NCI-H774 (cell line): ENCODE measurements around the gene APP.
"Not testable (repeated sequence)": the region's sequence is repeated elsewhere in the genome, so short reads cannot be mapped to it uniquely, and the experiment has no call there.

ENCODE experiments used
- DNase-seq: peaks from one replicate; lab custom pipeline; 2025; lab: John Stamatoyannopoulos, UW

The APP gene

DNA sequence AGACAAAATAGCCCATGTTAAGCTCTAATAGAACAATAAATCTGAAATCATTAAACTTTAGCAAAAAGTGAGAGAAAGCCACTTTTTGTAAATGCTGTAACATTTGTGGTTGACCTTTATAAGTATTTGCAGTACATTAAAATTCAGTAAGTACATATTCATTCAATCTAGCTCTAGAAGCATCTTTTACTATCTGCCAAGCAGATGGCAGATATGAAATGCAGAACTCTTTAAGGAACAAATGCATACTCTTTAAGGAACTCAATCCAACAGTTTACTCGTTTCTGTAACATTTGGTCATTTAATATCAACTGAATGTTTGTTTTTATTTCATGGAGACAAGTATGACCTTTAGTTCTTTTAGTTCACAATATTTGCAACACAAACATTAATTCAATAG lies 150.1 kb downstream of the APP start:
- DNase-seq = no peak

DNA sequence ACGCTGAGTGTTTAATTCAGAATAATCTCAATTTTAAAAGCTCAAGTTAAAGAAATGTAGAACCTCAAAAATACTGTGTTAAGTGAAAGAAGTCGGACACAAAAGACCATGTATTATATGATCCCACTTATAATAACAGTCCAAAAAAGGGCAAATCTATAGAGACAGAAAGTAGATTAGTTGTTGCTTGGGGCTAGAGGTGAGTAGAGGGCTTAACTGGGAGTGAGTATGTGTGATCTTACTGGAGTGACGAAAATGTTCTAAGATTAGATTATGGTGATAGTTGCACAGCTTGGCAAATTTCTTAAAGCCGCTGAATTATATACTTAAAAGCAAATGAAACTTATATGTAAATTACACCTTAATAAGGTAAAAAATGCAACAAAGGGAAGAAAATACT lies 150.5 kb downstream of the APP start:
- no peak for DNase-seq

DNA sequence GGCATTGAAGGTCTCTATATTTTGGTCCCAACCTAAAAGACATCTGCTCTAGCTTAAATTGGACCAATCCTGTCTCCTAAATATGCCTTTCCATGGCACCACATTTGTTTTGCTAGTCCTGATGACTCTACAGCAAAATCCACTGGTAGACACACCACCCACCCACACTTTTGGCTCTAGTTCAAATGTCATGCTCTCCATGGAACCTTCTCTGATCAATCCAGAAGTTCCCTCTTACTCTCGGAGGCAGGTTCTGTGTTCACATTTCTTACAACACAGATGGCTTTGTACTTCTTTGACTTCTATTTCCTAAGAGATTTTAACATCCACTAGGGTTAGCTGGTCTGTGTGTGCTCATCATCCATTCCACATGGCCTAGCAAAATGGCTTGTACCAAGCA lies 151.3 kb downstream of the APP start:
- DNase-seq = no peak

DNA sequence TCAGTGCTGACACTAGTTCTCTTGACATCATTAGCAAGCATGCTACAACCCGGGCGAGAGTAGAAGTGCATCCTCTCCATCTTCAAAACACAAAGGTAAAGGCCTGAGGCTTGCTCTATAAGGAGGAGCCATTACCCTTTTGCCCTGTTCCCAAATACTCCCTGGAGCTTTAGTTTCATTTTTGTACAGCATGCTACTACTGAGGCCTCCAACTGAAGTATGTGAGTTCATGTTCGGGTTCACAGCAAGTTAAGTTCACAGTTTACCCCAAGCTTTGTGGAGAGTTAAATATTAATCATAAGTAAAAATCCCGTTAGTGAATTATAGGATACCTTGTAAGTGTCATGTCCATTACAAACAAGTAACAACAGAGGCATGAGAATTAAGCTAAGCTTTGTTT lies 156.6 kb downstream of the APP start:
- no peak for DNase-seq

DNA sequence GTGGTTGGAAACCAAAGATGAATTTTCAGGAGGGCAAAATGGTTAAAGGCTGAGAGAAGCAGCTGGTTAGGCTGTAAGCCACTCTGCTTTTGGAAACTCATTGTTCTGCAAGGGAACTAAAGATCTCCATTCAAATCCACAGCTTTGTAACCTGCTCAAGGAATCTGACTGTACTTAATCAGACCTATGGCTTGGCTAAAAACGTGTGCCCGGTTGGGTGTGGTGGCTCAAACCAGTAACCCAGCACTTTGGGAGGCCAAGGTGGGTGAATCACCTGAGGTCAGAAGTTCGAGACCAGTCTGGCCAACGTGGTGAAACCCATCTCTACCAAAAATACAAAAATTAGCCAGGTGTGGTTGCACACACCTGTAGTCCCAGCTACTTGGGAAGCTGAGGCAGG lies 158.1 kb downstream of the APP start:
- not testable (repeated sequence) for DNase-seq

DNA sequence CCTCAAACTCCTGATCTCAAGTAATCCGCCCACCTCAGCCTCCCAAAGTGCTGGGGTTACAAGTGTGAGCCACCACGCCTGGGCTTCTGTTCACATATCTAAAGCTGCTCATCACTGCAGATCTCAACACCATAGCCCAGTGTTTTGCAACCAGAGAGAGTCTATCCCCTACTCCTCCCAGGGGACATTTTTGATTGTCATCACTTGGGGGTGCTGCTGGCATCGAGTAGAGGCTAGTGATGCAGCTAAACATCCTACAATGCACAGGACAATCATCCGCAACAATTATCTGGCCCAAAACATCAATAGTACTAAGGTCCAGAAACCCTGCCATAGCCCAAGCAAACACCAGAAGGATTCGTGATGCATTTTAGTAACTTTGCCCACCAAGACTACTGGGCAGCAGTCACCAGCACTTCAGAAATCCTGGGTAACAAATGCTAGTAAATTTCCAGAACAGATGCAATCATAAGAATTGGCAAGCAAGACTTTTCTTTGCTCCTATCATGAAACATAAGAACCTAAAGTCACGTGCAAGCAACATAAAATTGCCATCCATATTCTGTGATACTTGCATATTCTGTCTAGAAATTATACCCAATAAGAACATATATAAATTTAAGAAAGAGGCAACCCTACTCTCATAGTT lies 159.2 kb downstream of the APP start:
- no peak for DNase-seq

DNA sequence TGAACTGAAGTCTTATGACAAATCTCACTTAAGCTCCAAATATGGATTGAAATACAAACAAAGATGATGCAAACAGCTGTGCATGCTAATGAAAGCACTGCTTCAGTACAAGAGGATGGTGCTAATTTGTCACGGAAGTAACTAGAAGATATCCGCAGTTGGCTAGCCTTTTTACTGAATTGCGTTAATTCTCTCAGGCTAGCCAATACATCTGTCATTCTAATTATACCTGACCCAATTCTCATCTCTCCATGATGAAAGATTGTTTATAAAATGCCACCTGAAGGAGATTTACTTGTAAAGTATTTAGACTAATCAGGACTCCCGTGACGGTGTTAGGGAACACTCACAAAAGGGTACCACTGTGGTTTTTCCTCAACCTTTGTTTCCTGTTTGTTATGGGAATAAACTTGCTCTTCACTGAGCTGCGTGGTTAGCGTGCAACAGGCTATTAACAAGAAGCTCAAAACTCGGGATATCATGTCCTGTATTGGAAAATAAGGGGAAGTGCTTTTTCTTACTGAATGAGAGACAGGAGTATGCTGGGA lies 162.5 kb downstream of the APP start:
- peak; percentile 51 for DNase-seq

DNA sequence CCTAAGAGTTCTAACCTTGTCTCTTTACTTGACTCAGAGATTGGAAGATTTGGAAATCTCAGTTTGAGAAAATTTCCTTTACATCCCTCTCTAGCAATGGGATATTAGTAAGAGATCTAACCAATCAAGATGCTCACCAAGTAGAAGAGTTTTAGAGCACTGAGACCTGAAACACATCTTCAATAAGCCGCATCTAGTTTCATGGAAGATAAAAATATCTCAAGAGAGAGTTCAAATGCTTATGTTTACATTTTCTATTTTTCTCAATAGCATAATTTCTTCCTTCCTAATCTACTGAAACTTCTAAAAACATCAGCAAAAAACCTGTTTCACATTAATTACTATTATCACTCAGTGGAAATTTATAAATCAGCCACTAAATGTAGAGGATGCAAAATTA lies 165.1 kb downstream of the APP start:
- DNase-seq = no peak

DNA sequence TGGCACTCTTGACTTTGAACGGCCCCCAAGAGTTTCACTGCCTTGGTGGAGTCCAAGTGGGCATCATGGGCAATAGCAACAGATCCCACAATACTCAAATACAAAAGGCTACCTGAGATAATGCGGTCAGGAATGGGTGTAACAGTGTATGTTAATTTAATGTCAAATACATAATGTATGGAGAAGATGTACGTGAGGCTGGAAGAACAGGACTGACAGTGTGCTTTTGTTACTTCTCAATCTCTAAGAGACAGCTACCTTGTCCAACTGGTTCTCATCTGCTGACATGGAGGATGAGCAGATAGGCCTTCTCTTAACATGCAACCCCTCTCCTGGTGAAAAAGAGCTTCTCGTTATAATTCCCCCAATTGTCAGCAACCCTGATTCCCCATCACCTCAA lies 167.2 kb downstream of the APP start:
- no peak for DNase-seq

DNA sequence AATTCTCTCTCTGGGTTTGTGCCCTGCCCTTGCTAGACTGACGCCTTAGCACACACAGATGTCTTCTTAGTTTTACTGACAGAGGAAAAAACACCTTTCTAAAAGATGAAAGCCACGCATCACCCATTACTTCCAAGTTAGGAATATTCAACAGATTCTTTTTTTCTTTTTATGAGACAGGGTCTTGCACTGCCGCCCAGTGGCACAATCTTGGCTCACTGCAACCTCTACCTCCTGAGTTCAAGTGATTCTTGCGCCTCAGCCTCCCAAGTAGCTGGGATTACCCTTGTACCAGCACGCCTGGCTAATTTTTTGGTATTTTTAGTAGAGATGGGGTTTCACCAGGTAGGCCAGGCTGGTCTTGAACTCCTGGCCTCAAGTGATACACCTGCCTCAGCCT lies 169.2 kb downstream of the APP start:
- no peak for DNase-seq

DNA sequence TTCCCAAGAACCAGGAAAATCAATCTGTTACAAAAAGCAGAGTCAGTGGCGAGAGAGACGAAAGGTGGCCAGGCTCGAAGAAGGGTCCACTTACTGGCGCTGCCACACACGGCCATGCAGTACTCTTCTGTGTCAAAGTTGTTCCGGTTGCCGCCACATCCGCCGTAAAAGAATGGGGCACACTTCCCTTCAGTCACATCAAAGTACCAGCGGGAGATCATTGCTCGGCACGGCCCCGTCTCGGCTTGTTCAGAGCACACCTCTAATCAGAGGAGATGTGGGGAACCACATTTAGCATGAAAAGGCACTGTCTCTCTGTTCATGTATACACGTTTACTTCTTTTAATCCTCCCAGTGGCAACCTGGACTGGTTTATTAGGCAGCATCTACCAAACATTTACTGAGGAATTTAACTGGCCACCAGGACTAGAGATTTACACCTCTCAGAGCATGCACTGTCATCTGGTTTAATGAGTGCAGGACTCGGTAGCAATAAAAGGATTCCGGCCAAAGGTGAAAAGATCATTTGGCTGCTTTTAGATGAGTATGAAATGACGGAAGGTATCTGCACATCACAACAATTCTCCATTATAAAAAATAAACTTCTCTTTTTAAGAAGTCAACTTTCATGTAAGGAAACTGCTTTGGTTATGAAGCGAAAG lies 170.5 kb downstream of the APP start:
- no peak for DNase-seq

DNA sequence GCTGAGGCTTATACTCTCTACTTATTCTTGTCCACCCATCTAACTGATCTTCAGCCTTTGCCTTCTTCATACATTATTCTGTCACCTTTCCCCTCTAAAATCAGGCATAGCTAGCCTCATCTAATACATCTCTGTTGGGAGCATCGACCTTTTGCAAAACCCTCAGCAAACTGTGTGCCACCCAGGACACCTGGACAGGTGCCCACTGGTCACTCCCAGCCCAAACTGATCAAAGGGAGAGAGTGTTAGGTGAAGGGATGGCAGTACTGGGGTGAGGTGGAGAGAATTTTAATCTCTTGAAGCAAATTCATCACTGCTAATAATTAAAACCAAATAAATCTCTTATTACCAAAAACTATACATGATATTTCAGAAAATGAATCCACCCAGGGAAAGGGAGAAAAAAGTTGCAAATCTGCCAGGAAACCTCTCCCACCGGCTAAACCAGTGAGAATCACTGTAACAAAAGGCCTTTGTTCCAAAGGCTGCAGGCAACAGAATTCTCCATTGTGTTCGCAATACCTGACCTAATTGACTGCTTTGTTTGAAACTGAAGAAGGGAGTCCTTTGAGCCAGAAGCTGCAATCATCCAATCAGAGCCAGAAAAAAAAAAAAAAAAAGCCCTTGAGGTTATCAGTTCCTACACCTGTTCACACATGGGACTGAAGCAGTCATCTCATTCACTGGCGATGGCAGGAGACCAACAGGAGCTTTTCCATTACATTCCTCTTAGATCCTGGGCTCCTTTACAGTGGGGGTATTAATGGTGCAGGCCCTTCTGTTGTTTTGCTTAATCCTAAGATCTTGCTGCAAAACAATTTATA lies 172.6 kb downstream of the APP start:
- peak; percentile 92 for DNase-seq

DNA sequence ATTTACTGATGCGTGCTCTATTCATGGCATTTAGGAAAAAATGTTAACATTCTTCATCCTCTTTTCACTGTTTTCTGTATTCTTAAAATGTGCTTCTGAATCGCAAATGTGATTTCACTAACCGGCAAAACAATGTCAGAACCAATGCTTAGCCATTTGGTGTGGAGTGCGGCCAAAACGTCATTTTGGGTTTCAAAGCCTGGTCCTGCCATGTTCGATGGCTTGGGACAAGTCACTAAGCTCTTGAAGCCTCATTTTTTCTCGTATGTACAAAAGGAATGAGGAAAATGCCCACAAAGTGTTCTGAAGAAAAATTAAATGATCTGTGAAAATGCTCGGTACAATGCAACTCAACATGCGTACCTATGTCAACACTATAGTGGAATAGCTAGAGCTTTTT lies 175.3 kb downstream of the APP start:
- DNase-seq = no peak

DNA sequence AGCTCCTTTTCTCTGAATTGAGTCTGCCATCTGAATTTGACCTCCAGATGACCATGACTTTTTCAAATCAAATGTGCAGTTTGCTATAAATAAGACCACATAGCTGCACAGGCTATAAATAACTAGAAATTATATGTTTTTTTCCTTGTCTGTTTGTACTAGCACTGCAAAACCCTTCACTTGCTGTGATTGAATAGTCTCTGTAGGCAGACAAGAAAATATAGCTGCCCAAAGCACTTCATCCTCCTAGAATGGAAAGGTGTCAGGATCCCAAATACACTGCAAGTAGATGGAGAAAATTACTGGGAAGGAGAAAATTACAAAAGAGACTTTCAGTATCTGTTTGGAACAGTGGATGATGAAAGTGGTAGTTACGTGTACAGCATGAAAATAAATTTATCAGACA lies 175.8 kb downstream of the APP start:
- DNase-seq = no peak

DNA sequence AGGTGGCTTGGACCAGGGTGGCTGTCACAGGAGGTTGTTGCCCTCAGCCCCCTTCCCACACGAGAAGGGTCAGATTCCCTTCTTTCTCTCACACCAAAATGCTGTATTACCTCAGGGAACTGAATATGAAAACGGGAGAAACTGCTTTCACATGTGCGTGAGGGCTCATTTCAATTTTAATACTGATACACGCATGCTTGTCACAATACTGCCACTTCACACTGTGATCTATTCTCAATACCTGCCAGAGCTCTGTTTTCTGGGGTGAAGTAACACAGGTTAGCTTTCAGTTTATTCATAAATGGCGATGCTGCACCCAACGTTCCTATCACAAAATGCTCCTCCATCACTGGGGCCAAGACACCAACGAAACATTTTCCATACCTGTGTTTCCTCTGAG lies 181.8 kb downstream of the APP start:
- no peak for DNase-seq

DNA sequence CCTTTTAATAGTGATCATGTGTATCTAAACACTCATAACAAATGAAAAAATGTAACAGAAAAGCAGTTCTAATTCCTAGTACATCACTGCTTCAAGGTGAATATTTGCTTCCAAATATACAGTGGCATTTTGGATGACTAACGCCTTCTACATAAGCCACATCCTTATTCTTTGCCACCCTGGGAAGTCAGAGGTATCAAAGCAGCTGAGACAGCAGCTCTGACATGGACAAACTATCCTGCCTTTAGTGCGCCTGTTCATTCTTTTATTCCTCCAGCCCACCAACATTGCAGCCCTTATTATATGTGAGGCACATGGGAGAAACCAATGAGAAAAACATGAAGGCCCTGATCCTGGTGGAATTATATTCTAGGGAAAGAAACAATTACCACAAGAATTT lies 183.0 kb downstream of the APP start:
- DNase-seq = no peak

DNA sequence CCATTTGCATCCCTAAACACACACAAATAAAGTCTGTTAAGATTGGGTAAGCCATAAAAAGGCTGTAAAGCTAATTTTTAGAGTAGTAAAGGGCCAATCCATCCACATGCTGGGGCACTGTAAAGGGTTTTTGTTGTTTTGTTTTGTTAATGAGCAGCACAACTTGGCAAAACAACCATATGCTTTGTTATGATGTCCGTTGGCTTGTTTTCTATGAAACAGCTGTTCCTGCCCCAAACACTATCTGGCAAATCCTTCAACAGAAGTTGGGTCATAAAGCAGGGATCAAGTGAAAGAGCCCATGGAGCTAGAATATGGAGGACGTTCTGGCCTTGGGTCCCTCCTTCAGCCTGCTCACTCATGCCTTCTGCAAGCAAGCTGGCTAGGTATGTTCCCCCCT lies 183.6 kb downstream of the APP start:
- no peak for DNase-seq

DNA sequence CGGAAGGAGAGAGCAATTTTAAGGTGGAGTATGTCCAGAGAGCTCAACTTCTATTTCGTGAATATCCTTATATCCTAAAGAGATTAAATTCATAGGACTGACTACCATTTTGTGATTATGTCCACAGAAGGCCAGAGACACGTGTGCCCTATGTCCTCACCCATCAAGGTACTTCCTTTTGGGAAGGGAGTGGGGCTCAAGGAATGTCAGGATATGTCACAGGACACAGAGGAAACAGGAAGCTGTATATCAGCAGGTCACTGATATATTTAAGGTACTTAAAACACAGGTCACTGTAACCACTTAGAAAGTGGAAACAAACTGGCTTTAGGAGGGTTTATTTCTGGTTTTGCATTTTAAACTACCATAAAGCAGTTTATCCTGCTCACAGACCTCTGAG lies 184.6 kb downstream of the APP start:
- no peak for DNase-seq

DNA sequence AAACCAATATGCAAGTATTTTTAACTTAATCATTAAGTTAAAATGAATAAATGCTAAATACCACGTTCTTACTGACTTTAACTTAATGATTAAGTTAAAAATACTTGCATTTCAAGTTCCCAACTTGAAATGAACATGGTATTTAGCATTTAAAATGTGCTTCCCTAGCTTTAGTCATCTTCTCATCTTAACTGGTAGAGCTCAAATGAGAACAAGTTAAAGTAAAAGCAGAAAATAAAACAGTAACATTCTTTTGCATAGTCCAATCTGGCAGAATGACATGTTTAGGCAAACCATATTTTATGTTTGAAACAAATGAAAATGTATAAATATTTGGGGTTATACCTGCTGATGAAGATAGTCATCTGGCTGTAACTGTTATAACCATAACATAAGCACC lies 186.0 kb downstream of the APP start:
- DNase-seq = no peak

DNA sequence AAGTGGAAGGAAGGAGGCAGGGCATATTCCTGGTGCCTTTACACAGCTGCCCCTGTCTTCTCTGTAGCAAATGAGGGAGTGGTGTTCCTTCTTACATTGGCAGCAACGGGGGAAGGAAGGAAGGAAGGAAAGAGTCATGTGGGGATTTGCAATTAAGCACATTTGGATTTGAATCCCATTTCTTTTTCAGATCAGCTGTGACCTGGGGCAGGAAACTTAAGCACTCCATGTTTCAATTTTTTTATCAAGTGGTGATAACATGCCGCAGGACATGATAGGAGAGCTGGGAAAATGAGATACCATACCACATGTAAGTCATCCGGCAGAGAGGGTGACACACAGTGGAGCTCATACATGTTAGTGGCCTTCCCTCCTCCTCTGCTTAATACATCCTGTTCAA lies 186.8 kb downstream of the APP start:
- no peak for DNase-seq

DNA sequence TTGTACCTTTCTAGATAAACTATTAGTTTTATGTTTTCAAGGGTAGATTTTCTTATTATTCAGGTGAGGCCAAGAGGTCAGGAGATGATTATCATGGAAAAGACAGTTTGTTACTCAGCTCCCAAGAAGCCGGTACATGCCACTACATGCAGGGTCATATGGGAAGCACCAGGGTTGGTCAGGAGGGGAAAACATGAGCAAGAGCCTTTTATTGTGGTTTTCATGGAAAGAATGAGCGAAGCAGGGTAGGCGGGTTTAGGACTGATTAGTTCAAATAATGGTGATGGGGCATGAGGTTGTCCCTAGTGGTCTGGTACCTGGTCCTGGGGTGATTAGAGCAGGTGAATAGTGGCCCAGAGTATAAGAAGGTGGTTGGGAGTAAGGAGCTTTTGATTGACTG lies 189.9 kb downstream of the APP start:
- no peak for DNase-seq

DNA sequence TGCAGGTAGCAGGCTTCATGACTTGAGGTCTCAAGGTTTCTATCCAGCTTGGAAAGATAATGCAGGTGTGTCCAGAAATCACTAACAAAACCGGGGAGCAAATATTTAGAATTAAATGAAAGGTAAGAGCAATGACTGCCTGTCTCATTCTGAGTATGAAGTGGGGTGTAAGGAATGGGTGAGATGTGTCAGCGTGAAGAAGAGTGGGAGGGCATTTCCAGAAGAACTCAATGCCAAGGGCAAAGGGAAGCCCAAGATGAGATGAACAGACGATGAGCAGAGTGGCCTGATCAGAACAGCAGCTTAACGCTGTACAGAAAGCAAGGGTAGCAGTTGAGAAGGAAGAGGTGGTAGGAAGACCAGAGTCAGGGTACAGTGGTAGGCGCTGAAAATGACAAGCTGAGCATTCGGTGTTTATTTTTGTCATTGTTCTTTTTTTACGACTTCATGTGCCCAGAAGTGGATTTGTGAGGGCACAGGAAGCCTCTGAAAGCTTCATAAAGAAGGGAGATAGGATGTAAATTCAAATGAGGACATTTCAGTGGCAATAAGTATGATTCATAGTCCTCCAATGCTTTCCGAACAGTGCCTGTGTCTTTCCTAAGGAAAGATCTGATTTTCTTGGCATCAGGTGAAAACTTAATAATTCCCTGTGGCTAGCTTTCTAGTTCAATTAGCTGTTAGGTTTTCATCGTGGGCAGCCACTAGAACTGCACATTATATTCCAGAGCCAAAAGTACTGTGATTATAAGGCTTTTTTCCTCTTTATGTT lies 190.5 kb downstream of the APP start:
- no peak for DNase-seq
